Adrenal gland (tissue), 12 donors: ENCODE data around the gene UBAC2. TPM values are rescaled to one million over a fixed set of nuclear protein-coding genes. Genes with fewer than 3 reads are reported as not detected.
"Not testable (repeated sequence)": the region's sequence is repeated elsewhere in the genome, so short reads cannot be mapped to it uniquely, and the experiment has no call there.

Source experiments
- DNase-seq, 7 donors: peaks; one replicate each; pipeline ENCODE4 v3.0.0-alpha.2; 2019 to 2020
- H3K27ac ChIP-seq, 5 donors: fragments of 200-600 bp; sonication (generic) in 4 of 5; 1 replicate in 3 of 5; 2 replicates in 2 of 5; pipeline versions ENCODE4 v1.5.1 to v1.8.0; 2016 to 2020; ENCODE audit warnings: mild to moderate bottlenecking in 1 of 5
- H3K27me3 ChIP-seq: fragments of 200-600 bp; 2 replicates; pipeline ENCODE4 v1.8.0; 2021
- H3K36me3 ChIP-seq, 2 donors: fragments of 200-600 bp; replicated peaks in 1 of 2; 1 replicate in 1 of 2; 2 replicates in 1 of 2; pipeline versions ENCODE4 v1.5.1 to v1.8.0; 2018 to 2022
- H3K4me1 ChIP-seq, 2 donors: fragments of 200-600 bp; replicated peaks in 1 of 2; 1 replicate in 1 of 2; 2 replicates in 1 of 2; pipeline versions ENCODE4 v1.5.1 to v1.8.0; 2018 to 2021
- H3K4me3 ChIP-seq, 4 donors: fragments of 200-600 bp; sonication (generic) in 3 of 4; one replicate each; pipeline ENCODE4 v1.5.1; 2016 to 2018
- H3K9me3 ChIP-seq, 3 donors: fragments of 200-600 bp; sonication (generic) in 1 of 3; replicated peaks in 1 of 3; 1 replicate in 2 of 3; 2 replicates in 1 of 3; pipeline versions ENCODE4 v1.5.1 to v1.8.0; 2016 to 2021
- CTCF ChIP-seq, 6 experiments: fragments of 450-650 bp in 4 of 6; fragments of 200-600 bp in 2 of 6; sonication (generic) in 1 of 6; IDR thresholded peaks; 1 replicate in 5 of 6; 2 replicates in 1 of 6; pipeline versions ENCODE4 v1.5.1 to v1.8.0; 2016 to 2021; ENCODE audit warnings: antibody characterized with exemption in 6 of 6, mild to moderate bottlenecking in 2 of 6, moderate library complexity in 1 of 6
- POLR2A ChIP-seq, 2 donors: fragments of 450-650 bp; IDR thresholded peaks; one replicate each; pipeline ENCODE4 v1.6.1; 2017; ENCODE audit warnings: antibody characterized with exemption in 2 of 2, mild to moderate bottlenecking in 2 of 2, moderate library complexity in 1 of 2
- WGBS, 4 donors: extraction: QIAGEN DNeasy Blood & Tissue Kit in 2 of 4; methylation state at CpG; one replicate each; pipeline versions ENCODE4 v1.1.5 to v1.1.7; 2013 to 2017; 5-methylcytosine and 5-hydroxymethylcytosine counted together
- intact Hi-C, 2 donors: fragments of 100-400 bp; cut with DNase I; formaldehyde crosslinking; loops; one replicate each; pipeline versions ENCODE4 v1.14.1 to v1.15.0; 2022 to 2023
- polyA plus RNA-seq, 3 donors: library from polyadenylated mRNA; stranded (reverse); fragments of 200-250 nt in 2 of 3; fragments of 350-450 nt in 1 of 3; fragmentation: Illumina TruSeq in 1 of 3; extraction: RNeasy Lipid Tissue Mini Kit (QIAGEN cat#74804) in 1 of 3; gene quantifications; one replicate each; pipeline ENCODE4 v1.2.3, GENCODE V29; 2013 to 2014
- total RNA-seq, 9 donors: library from RNA; depleted of rRNA in 4 of 9; stranded (reverse); fragments of >200 nt in 4 of 9; fragments of 120-200 nt in 1 of 9; fragmentation: NEBNext Ultra II Directional in 1 of 9; extraction: Animal tissue kit (Norgen Biotek cat#: 25700) in 1 of 9; gene quantifications; one replicate each; pipeline versions ENCODE4 v1.1.0 to v1.2.4, GENCODE V29; 2013 to 2023
- donor health status: healthy with polysubstance abuse.
- donor health status: Bipolar disorder and iron deficiency.
- donor health status: DM: yes; HTN: yes; CAD: no.
- donor health status: DM: no; HTN: no; CAD: no.
- donor health status: DM: no; HTN: no; CAD: no.
- donor health status: DM: yes; HTN: yes; CAD: no.

UBAC2 gene
- total and polyA plus RNA-seq, 12 donors: 46.3 to 67.8 (median 53.5) TPM

GRCh38 chr13:99208185-99208584 lies 7.5 kb downstream of the UBAC2 start:
- no peak overlapping the region for H3K4me3 ChIP-seq
- intact Hi-C loops: no loop called here
- no peak for DNase-seq
- H3K9me3 ChIP-seq: no peaks in the 10 kb centered on the region
- no peak for TF ChIP-seq CTCF (IDR thresholded peaks at IDR 0.05)
- no peak for TF ChIP-seq POLR2A (IDR thresholded peaks at IDR 0.05)
- no peak overlapping the region for H3K27ac ChIP-seq
- no peaks in the 10 kb centered on the region for H3K36me3 ChIP-seq
- WGBS, 4 donors: 91 to 98% (median 93%) methylated on average over 3 of the region's 3 CpGs
- no peaks in the 10 kb centered on the region for H3K27me3 ChIP-seq
- peaks cover 0 to 8% of the 10 kb centered on the region in 2 donors for H3K4me1 ChIP-seq

- DNase-seq: no peak
- H3K9me3 ChIP-seq: no peaks in the 10 kb centered on the region
- no peaks in the 10 kb centered on the region for H3K36me3 ChIP-seq
- no peaks in the 10 kb centered on the region for H3K27me3 ChIP-seq
- intact Hi-C loops: no loop called here
- no peak overlapping the region for H3K4me3 ChIP-seq
- 87 to 89% (median 88%) methylated on average over 7 to 8 of the region's 8 CpGs for WGBS, 4 donors
- peaks cover 0 to 2% of the 10 kb centered on the region in 2 donors for H3K4me1 ChIP-seq
- H3K27ac ChIP-seq: no peak overlapping the region
- TF ChIP-seq CTCF (IDR thresholded peaks at IDR 0.05): no peak
- TF ChIP-seq POLR2A (IDR thresholded peaks at IDR 0.05): no peak
These were observed 8.3 kb downstream of the UBAC2 start for GRCh38 chr13:99208845-99209527.

- intact Hi-C loops, H3K9me3 ChIP-seq, H3K4me3 ChIP-seq, H3K4me1 ChIP-seq, H3K36me3 ChIP-seq, H3K27ac ChIP-seq, H3K27me3 ChIP-seq: not testable (repeated sequence)
- WGBS, 4 donors: 91 to 94% (median 93%) methylated on average over 9 of the region's 9 CpGs
- DNase-seq: peak in 1 of 7 donors; percentile 27
These were observed 10.0 kb downstream of the UBAC2 start for GRCh38 chr13:99210627-99211026.

GRCh38 chr13:99211421-99212035 lies 10.9 kb downstream of the UBAC2 start:
- Histone ChIP-seq H3K4me3 (no peak overlapping the region), H3K27ac (no peak overlapping the region), H3K36me3 (no peaks in the 10 kb centered on the region), H3K9me3 (no peaks in the 10 kb centered on the region), H3K27me3 (no peaks in the 10 kb centered on the region), H3K4me1 (no peaks in the 10 kb centered on the region)
- TF ChIP-seq POLR2A (IDR thresholded peaks at IDR 0.05) (no peak), CTCF (IDR thresholded peaks at IDR 0.05) (no peak)
- intact Hi-C loops: no loop called here
- no peak for DNase-seq
- WGBS, 4 donors: 95 to 98% (median 97%) methylated on average over 5 of the region's 5 CpGs

GRCh38 chr13:99214232-99214631 lies 13.6 kb downstream of the UBAC2 start:
- intact Hi-C loops: no loop called here
- Histone ChIP-seq H3K36me3 (no peaks in the 10 kb centered on the region), H3K27me3 (no peaks in the 10 kb centered on the region), H3K4me3 (no peak overlapping the region), H3K9me3 (no peaks in the 10 kb centered on the region), H3K27ac (no peak overlapping the region), H3K4me1 (peaks cover 11 to 14% of the 10 kb centered on the region in 2 donors)
- 70 to 83% (median 80%) methylated on average over 7 of the region's 7 CpGs for WGBS, 4 donors
- DNase-seq: no peak
- TF ChIP-seq CTCF (IDR thresholded peaks at IDR 0.05) (no peak), POLR2A (IDR thresholded peaks at IDR 0.05) (no peak)
